GM12892 (cell line): Measurements from ENCODE around the gene RNF181.

Experiments
- DNase-seq: peaks from one replicate; pipeline ENCODE4 v3.0.0; 2011; ENCODE audit not compliant: insufficient read length
- FAIRE-seq: peaks from 2 replicates; lab custom pipeline; 2011; peaks lifted over from hg19 to GRCh38; lab: Jason Lieb, UNC
- POLR2A ChIP-seq: IDR thresholded peaks from 2 replicates; pipeline ENCODE4 v1.6.1; 2011; ENCODE audit warnings: low read depth, low read length, control low read depth
- POLR2AphosphoS5 ChIP-seq: IDR thresholded peaks from 2 replicates; pipeline ENCODE4 v1.6.1; 2011; ENCODE audit warnings: low read depth, low read length, control low read depth
- TAF1 ChIP-seq: IDR thresholded peaks from 2 replicates; pipeline ENCODE4 v1.6.1; 2011; ENCODE audit warnings: low read depth, mild to moderate bottlenecking, control low read depth, low read length, borderline replicate concordance

RNF181 gene

DNA sequence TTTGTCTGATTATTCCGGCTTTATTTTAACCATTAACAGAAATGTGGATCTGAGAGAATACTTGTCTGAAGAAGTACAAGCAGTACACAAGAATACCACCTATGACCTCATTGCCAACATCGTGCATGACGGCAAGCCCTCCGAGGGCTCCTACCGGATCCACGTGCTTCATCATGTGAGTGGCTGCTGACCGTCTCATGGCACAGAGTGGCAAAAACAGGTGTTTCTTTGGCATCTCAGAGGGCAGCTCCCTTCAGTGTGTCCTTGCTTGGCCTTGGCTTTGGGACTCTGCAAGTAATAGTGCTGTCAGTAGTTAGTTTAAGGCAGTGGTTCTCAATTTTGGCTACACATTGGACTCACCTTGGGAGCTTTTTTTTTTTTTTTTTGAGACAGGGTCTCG, 49.4 kb downstream of the RNF181 start:
- DNase-seq (no peak), FAIRE-seq (no peak)
- TF ChIP-seq POLR2A (no peak), TAF1 (no peak), POLR2AphosphoS5 (no peak)

DNA sequence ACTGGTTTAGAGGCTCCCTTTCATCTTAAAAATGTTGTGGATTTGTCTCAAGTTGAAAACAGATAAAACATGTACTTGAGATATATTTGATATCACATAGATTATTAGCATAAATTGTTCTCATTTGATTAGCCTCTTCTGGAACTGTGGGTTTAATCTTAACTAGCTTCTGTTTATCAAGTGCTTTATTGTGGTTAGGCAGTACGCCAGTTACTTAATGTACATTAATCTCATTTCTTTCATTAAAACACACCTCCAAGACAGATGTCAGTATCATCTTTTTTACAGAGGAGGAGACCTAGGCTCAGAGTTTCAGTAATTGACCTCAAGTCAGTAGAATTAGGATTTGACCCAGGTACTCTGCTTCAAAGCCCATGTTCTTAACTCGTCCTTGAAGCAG, 50.6 kb downstream of the RNF181 start:
- TF ChIP-seq POLR2AphosphoS5 (no peak), POLR2A (no peak), TAF1 (no peak)
- DNase-seq (no peak), FAIRE-seq (no peak)
